Transverse colon (tissue), 4 donors: ENCODE data around the gene HK2. TPM values are rescaled to one million over a fixed set of nuclear protein-coding genes. Genes with fewer than 3 reads are reported as not detected.

Experiments
- DNase-seq: peaks from one replicate; pipeline ENCODE4 v3.0.0-alpha.2; 2019
- H3K27ac ChIP-seq, 4 donors: fragments of 200-600 bp; sonication (generic); 2 replicates each; pipeline ENCODE4 v1.5.1; 2016 to 2018; ENCODE audit warnings: inconsistent platforms in 4 of 4
- H3K27me3 ChIP-seq: fragments of 200-600 bp; sonication (generic); 2 replicates; pipeline ENCODE4 v1.5.1; 2017; ENCODE audit warnings: inconsistent platforms
- H3K36me3 ChIP-seq, 4 donors: fragments of 200-600 bp; sonication (generic); 2 replicates each; pipeline ENCODE4 v1.5.1; 2017 to 2019; ENCODE audit warnings: inconsistent platforms in 4 of 4
- H3K4me1 ChIP-seq, 4 donors: fragments of 200-600 bp; sonication (generic); 2 replicates each; pipeline ENCODE4 v1.5.1; 2017 to 2020; ENCODE audit warnings: inconsistent platforms in 4 of 4
- H3K4me3 ChIP-seq, 4 donors: fragments of 200-600 bp; sonication (generic); 1 replicate in 1 of 4; 2 replicates in 3 of 4; pipeline versions ENCODE4 v1.5.1 to v1.6.1; 2017 to 2019; ENCODE audit warnings: inconsistent platforms in 4 of 4
- H3K9me3 ChIP-seq, 2 donors: fragments of 200-600 bp; sonication (generic); 2 replicates each; pipeline ENCODE4 v1.5.1; 2017 to 2019; ENCODE audit warnings: inconsistent platforms in 2 of 2
- CTCF ChIP-seq, 5 experiments: fragments of 200-600 bp in 3 of 5; fragments of 450-650 bp in 2 of 5; sonication (generic) in 3 of 5; IDR thresholded peaks; 1 replicate in 2 of 5; 2 replicates in 3 of 5; pipeline ENCODE4 v1.5.1; 2016 to 2017; ENCODE audit warnings: antibody characterized with exemption in 5 of 5, inconsistent platforms in 3 of 5, mild to moderate bottlenecking in 2 of 5, moderate library complexity in 1 of 5
- EP300 ChIP-seq: sonication (generic); formaldehyde crosslinking; IDR thresholded peaks from one replicate; pipeline ENCODE4 v1.6.1; 2017; ENCODE audit warnings: antibody characterized with exemption, low read depth
- POLR2A ChIP-seq: fragments of 450-650 bp; IDR thresholded peaks from one replicate; pipeline ENCODE4 v1.6.1; 2016; ENCODE audit warnings: antibody characterized with exemption, mild to moderate bottlenecking, moderate library complexity
- POLR2AphosphoS5 ChIP-seq, 3 donors: sonication (generic); formaldehyde crosslinking; IDR thresholded peaks; one replicate each; pipeline ENCODE4 v1.6.1; 2016; ENCODE audit warnings: antibody characterized with exemption in 3 of 3
- WGBS, 2 donors: methylation state at CpG; one replicate each; pipeline ENCODE4 v1.1.5; 2018; ENCODE audit warnings: low coverage in 1 of 2; 5-methylcytosine and 5-hydroxymethylcytosine counted together
- in situ Hi-C, 4 donors: fragments of 200-750 bp; cut with MboI; loops; one replicate each; pipeline versions ENCODE4 v1.15.0 to v1.15.1; 2017; ENCODE audit warnings: low sequenced_read_pairs in 3 of 4, low pct_ligation_motif_present in 1 of 4, low pct_unique_long_range_greater_than_20kb in 1 of 4
- intact Hi-C: fragments of 100-400 bp; cut with DNase I; formaldehyde crosslinking; loops from one replicate; pipeline ENCODE4 v1.15.1; 2023; ENCODE audit warnings: low total_unique reads
- total RNA-seq, 4 donors: library from RNA; depleted of rRNA; stranded (reverse); fragments of >200 nt; gene quantifications; one replicate each; pipeline ENCODE4 v1.1.0, GENCODE V29; 2016

The HK2 gene
- total RNA-seq, 4 donors from 2014 or later, result 104 to 175 (median 131) TPM

- intact Hi-C loops, result no loop called here
- 85 to 87% methylated on average over 2 to 8 of the region's 8 CpGs for WGBS, 2 donors
Measured at GRCh38 chr2:74930811-74931486, 97.0 kb downstream of the HK2 start.

GRCh38 chr2:74931940-74932339, 98.0 kb downstream of the HK2 start:
- Histone ChIP-seq H3K27me3 (no peaks in the 10 kb centered on the region), H3K9me3 (no peaks in the 10 kb centered on the region), H3K27ac (no peak overlapping the region), H3K4me1 (no peaks in the 10 kb centered on the region), H3K4me3 (no peak overlapping the region), H3K36me3 (no peaks in the 10 kb centered on the region)
- WGBS, 2 donors, result 91 to 100% methylated on average over 1 to 2 of the region's 2 CpGs
- TF ChIP-seq POLR2AphosphoS5 (IDR thresholded peaks at IDR 0.05) (no peak), EP300 (no peak), CTCF (IDR thresholded peaks at IDR 0.05) (no peak), POLR2A (no peak)
- intact Hi-C loops (no loop called here), in situ Hi-C loops (no loop called here)
- no peak for DNase-seq

More at GRCh38 chr2:74930811-74931486, 97.0 kb downstream of the HK2 start:
- TF ChIP-seq EP300, result no peak
- no peak for TF ChIP-seq POLR2A
- no peak for TF ChIP-seq CTCF (IDR thresholded peaks at IDR 0.05)
- no peak for TF ChIP-seq POLR2AphosphoS5 (IDR thresholded peaks at IDR 0.05)
- no peaks in the 10 kb centered on the region for H3K4me1 ChIP-seq
- H3K27ac ChIP-seq, result no peak overlapping the region
- H3K9me3 ChIP-seq, result no peaks in the 10 kb centered on the region
- H3K36me3 ChIP-seq, result no peaks in the 10 kb centered on the region
- in situ Hi-C loops, result no loop called here
- no peaks in the 10 kb centered on the region for H3K27me3 ChIP-seq
- no peak overlapping the region for H3K4me3 ChIP-seq
- no peak for DNase-seq

GRCh38 chr2:74935975-74936391, 102.1 kb downstream of the HK2 start:
- Histone ChIP-seq H3K36me3 (no peaks in the 10 kb centered on the region), H3K27me3 (no peaks in the 10 kb centered on the region), H3K27ac (no peak overlapping the region), H3K4me3 (no peak overlapping the region), H3K4me1 (peaks cover 0 to 8% (median 0%) of the 10 kb centered on the region in 4 donors), H3K9me3 (no peaks in the 10 kb centered on the region)
- DNase-seq, result no peak
- in situ Hi-C loops, result no loop called here
- 89 to 91% methylated on average over 4 of the region's 4 CpGs for WGBS, 2 donors
- TF ChIP-seq CTCF (IDR thresholded peaks at IDR 0.05), result no peak
- intact Hi-C loops, result no loop called here

- DNase-seq, result no peak
- H3K36me3 ChIP-seq, result no peaks in the 10 kb centered on the region
- WGBS, 2 donors, result 86 to 91% methylated on average over 6 of the region's 6 CpGs
- H3K4me3 ChIP-seq, result no peak overlapping the region
- no peak for TF ChIP-seq POLR2A
- TF ChIP-seq EP300, result no peak
- no peak for TF ChIP-seq CTCF (IDR thresholded peaks at IDR 0.05)
- no peak for TF ChIP-seq POLR2AphosphoS5 (IDR thresholded peaks at IDR 0.05)
- in situ Hi-C loops, result no loop called here
- H3K4me1 ChIP-seq, result peaks cover 0 to 8% (median 0%) of the 10 kb centered on the region in 4 donors
- no peaks in the 10 kb centered on the region for H3K27me3 ChIP-seq
- H3K9me3 ChIP-seq, result no peaks in the 10 kb centered on the region
- intact Hi-C loops, result no loop called here
- no peak overlapping the region for H3K27ac ChIP-seq
Measured at GRCh38 chr2:74937221-74937880, 103.4 kb downstream of the HK2 start.
